PFSK-1 (cell line): ENCODE results near the gene CA5A.

Source experiments
- FOXP2 ChIP-seq: optimal IDR thresholded peaks from 2 replicates; pipeline ENCODE3; 2011; ENCODE audit warnings: borderline replicate concordance, control low read depth, inconsistent platforms; ENCODE audit not compliant: insufficient read depth; ENCODE audit errors: extremely low read length, extremely low read depth
- POLR2AphosphoS5 ChIP-seq: IDR thresholded peaks from 2 replicates; pipeline ENCODE4 v1.6.1; 2012; ENCODE audit warnings: low read depth, mild to moderate bottlenecking, control low read depth, low read length, moderate library complexity
- REST ChIP-seq, 2 experiments: IDR thresholded peaks; 2 replicates each; pipeline versions ENCODE4 v1.6.1 to v1.8.0; 2011 to 2012; ENCODE audit warnings: low read depth in 2 of 2, low read length in 2 of 2, control low read depth in 1 of 2, inconsistent platforms in 1 of 2, mild to moderate bottlenecking in 1 of 2, moderate library complexity in 1 of 2; ENCODE audit not compliant: insufficient read depth in 1 of 2
- SIN3A ChIP-seq: IDR thresholded peaks from 2 replicates; pipeline ENCODE4 v1.6.1; 2012; ENCODE audit warnings: mild to moderate bottlenecking, low read length, moderate library complexity, borderline replicate concordance; ENCODE audit not compliant: insufficient read depth
- TAF1 ChIP-seq: IDR thresholded peaks from 2 replicates; pipeline ENCODE4 v1.6.1; 2012; ENCODE audit warnings: low read length, control low read depth, borderline replicate concordance; ENCODE audit not compliant: insufficient read depth

Gene CA5A

GRCh38 chr16:87845807-87846619, 90.3 kb downstream of the CA5A start:
- TF ChIP-seq FOXP2 = no peak
- TF ChIP-seq SIN3A = no peak
- no peak for TF ChIP-seq REST (IDR thresholded peaks at IDR 0.05; ENCODE audit: insufficient read depth in 1 of 2, low read depth in 2 of 2, low read length in 2 of 2)
- no peak for TF ChIP-seq POLR2AphosphoS5
- TF ChIP-seq TAF1 = no peak

GRCh38 chr16:87845213-87845612, 91.1 kb downstream of the CA5A start:
- no peak for TF ChIP-seq TAF1
- no peak for TF ChIP-seq SIN3A
- no peak for TF ChIP-seq REST (IDR thresholded peaks at IDR 0.05; ENCODE audit: insufficient read depth in 1 of 2, low read depth in 2 of 2, low read length in 2 of 2)
- no peak for TF ChIP-seq POLR2AphosphoS5
- TF ChIP-seq FOXP2 = no peak

GRCh38 chr16:87844809-87845208, 91.5 kb downstream of the CA5A start:
- no peak for TF ChIP-seq REST (IDR thresholded peaks at IDR 0.05; ENCODE audit: insufficient read depth in 1 of 2, low read depth in 2 of 2, low read length in 2 of 2)
- TF ChIP-seq FOXP2 = no peak
- TF ChIP-seq TAF1 = no peak

GRCh38 chr16:87844120-87844733, 92.1 kb downstream of the CA5A start:
- no peak for TF ChIP-seq POLR2AphosphoS5
- TF ChIP-seq FOXP2 = no peak

GRCh38 chr16:87843678-87844105, 92.6 kb downstream of the CA5A start:
- TF ChIP-seq POLR2AphosphoS5 = no peak
- no peak for TF ChIP-seq SIN3A
- no peak for TF ChIP-seq FOXP2
- TF ChIP-seq TAF1 = no peak
- no peak for TF ChIP-seq REST (IDR thresholded peaks at IDR 0.05; ENCODE audit: insufficient read depth in 1 of 2, low read depth in 2 of 2, low read length in 2 of 2)
